NOMO-1 (cell line): Measurements from ENCODE around the gene FTH1.

ENCODE experiments used
- DNase-seq, 2 experiments: peaks; one replicate each; lab custom pipeline; 2025; ENCODE audit not compliant: unreplicated experiment in 2 of 2; lab: John Stamatoyannopoulos, UW

Gene FTH1

DNA sequence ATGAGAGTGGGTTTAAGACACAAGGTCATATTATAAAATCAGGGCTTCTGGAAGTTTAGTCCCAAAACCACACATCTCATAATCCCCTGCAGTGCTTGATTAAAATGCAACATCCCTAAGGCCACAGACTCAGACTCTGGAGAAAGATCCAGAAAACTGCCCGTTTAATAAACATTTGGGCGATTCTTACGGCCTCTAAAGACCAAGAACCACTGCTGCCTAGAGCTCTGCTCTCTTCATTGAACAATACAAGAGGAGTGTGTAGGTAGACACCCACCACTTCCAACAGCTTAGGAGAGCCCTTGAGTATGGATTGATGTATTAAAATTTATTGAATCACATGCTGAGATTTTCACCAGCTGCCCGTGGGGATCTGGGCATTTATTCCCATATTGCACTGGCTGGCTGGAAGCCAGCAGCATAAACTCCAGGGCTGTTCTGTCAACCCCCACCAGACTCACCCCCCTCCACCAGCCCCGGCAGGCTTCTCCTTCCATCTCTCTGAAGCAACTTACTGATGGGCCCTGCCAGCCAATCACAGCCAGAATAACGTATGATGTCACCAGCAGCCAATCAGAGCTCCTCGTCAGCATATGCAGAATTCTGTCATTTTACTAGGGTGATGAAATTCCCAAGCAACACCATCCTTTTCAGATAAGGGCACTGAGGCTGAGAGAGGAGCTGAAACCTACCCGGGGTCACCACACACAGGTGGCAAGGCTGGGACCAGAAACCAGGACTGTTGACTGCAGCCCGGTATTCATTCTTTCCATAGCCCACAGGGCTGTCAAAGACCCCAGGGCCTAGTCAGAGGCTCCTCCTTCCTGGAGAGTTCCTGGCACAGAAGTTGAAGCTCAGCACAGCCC lies 18.0 kb downstream of the FTH1 start:
- DNase-seq, result peak in 1 of 2 experiments; percentile 36

DNA sequence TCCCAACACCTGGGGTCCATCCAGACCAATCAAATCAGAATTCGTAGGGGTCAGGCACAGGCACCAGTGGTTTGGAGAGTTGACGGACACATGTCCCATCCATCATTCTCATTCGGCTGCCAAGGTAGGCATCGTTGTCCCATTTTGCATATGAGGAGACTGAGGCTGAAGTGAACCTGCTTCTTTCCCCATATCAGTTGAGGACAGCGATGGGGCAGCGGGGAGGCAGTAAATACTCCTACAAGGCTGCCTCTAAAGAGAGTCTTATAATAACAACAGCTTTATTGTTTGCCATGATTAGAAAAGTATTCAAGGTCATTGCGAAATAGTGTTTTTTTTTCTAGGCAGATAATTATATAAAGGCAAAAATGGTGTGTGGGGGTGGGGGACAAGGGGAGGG lies 18.9 kb downstream of the FTH1 start:
- DNase-seq, result no peak

DNA sequence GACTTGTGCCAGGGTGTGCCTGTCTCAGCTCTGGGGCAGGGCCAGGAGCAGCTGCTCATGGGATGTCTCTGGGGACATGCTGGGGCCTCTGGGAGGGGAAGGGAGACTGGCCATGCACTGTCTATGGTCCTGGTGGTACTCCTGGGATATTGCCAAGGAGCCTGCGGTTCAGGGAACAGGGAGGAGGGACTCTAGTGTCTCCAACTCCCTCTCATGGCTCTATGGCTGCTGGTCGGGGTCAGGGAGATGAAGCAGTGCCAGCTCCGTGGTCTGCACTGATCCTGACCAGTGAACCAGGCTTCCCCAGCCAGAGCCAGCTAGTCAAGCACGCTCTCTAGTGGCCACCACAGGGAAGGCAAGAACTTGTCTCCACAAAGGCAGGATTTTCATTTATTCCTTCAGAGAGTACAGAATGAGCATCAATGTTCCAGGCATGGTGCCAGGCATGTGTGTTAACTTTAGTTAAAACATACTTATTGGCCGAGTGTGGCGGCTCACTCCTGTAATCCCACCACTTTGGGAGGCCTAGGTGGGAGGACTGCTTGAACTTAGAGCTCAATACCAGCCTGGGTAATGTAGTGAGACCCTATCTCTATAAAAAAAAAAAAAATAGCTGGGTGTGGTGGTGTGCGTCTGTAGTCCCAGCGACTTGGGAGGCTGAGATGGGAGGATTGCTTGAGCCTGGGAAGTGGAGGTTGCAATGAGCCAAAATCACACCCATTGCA lies 19.8 kb downstream of the FTH1 start:
- peak; percentile 43 to 77 for DNase-seq

GRCh38 chr11:61946894-61947293 lies 20.5 kb downstream of the FTH1 start:
- no peak for DNase-seq

DNA sequence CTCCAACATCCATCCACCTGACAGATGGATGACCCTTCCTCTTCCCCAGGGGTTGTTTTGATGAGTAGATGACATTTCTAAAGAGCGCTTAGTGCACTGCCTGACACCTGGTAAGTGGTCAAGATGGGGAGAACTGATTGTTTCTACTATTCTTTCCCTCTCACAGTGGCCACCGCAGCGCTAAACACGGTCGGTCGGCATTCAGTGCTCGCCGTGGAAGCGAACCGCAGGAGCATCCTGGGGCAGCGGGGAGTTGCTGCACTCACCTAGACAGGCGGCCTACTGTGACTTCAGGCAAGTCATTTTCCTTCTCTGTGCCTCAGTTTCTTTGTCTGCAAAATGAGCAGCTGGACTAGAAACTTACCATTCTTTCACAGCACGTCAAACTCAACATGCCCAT lies 22.2 kb downstream of the FTH1 start:
- DNase-seq, result no peak

DNA sequence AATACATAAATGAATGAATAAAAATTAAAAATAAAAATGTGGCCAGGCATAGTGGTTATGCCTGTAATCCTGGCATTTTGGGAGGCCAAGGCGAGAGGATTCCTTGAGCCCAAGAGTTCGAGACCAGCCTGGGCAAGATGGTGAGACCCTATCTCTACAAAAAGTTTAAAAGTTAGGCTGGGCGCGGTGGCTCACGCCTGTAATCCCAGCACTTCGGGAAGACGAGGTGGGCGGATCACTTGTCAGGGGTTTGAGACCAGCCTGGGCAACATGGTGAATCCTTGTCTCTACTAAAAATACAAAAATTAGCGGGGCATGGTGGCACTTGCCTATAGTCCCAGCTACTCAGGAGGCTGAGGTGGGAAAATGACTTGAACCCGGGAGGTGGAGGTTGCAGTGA lies 27.0 kb downstream of the FTH1 start:
- DNase-seq, result no peak

DNA sequence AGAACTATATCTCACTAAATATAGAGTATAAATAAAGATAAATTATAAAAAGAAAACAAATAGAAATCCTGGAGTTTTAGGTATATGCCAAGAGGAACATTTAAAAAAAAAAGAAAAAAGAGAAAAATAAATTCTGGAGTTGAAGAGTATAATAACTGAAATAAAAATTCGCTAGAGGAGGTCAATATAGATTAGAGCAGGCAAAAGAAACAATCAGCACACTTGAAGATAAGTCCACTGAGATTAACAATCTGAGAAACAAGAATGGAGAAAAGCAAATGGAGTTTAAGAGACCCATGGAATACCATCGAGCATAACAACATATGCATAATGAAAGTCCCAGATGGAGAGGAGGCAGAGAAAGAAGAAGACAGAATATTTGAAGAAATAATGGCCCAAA lies 31.6 kb downstream of the FTH1 start:
- no peak for DNase-seq

DNA sequence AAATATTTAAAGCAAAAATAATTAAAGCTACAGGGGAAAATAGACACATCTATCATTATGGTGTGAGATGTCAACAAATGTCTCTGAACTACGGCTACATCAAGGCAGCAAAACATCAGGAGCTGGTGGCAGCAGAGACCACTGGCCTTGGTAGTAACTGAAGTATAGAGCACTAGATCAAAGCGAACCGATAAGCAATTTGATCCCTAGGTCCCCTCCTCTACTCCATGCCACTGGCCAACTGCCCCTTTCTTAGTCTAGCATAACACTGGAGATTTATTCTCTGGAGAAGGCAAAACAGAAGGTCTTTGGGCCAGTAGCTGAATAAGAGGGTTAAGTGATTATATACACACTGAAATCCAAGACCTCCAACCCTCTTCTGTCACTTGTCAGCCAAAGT lies 36.5 kb downstream of the FTH1 start:
- DNase-seq, result no peak

DNA sequence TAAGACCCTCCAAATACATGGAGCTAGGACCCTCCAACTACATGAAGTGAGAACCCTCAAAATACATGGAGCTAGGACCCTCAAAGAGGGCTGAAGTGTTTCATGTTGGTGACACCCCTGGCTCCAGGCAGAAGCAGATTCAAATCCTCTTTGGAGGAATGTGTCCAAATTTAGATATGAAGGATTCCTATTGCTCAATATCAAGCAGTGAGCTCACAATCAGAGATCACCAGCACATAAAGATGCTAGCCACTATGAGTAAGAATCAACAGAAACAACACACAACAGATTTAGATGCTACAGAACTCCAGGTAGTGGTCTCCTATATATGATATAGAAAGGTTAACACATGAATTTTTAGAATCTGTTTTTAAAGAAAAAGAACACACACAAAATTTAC lies 38.8 kb downstream of the FTH1 start:
- DNase-seq, result no peak

DNA sequence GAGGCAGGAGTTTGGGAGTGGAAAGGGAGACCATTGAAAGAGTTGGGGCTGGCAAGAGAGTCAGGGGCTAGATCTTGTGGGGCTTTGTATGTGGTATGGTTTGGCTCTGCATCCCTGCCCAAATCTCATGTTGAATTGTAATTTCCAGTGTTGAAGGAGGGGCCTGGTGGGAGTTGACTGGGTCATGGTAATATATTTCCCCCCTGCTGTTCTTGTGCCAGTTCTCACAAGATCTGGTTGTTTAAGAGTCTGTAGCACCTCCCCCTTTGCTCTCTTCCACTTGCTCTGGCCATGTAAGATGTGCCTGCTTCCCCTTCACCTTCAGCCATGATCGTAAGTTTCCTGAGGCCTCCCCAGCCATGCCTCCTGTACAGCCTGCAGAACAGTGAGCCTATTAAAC lies 39.9 kb downstream of the FTH1 start:
- no peak for DNase-seq

- DNase-seq, result no peak
Observed at GRCh38 chr11:61926235-61926634, 41.2 kb downstream of the FTH1 start.

- no peak for DNase-seq
Observed at GRCh38 chr11:61925736-61926135, 41.7 kb downstream of the FTH1 start.

DNA sequence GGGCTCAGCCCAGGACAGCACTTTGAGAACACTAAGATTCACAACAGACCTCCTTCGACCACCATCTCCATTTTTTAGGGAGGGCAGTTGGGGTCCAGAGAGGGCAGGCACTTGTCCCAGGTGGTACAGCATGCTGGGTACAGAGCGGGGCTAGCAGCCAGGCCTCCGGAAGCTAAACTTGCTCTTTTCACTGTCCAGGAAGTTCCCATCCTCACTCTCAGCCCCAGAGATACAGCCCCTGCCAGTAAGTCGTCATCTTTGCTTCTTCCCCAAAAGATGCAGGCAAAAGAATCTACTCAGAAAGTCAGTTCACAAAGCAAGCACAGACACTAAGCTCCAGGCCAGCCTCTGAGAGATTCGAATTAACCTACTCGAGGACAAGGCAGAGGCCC lies 43.4 kb downstream of the FTH1 start:
- no peak for DNase-seq

- no peak for DNase-seq
Observed at GRCh38 chr11:61923166-61924063, 44.0 kb downstream of the FTH1 start.

DNA sequence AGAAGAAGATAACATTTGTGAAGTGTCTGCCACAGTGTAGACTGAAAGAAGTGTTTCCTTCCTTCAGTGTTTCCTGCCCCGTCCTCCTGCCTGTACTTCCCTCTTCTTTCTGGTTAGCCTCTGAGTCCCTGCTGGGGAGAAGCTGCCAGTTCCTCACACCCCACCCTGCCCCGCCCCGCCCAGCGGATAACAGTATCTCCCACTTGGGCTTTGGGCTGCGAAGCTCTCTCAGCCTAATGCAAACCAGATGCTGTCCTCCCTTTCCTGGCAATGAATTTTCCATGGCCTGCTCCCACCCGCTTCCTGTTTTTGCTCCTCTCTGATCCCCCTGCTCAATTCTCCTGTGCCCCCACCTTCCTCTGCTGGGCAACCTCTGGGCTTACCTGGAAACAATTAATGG lies 44.9 kb downstream of the FTH1 start:
- peak; percentile 63 to 86 for DNase-seq

GRCh38 chr11:61921446-61921845 lies 46.0 kb downstream of the FTH1 start:
- no peak for DNase-seq

GRCh38 chr11:61919705-61920631 lies 47.5 kb downstream of the FTH1 start:
- DNase-seq, result no peak

DNA sequence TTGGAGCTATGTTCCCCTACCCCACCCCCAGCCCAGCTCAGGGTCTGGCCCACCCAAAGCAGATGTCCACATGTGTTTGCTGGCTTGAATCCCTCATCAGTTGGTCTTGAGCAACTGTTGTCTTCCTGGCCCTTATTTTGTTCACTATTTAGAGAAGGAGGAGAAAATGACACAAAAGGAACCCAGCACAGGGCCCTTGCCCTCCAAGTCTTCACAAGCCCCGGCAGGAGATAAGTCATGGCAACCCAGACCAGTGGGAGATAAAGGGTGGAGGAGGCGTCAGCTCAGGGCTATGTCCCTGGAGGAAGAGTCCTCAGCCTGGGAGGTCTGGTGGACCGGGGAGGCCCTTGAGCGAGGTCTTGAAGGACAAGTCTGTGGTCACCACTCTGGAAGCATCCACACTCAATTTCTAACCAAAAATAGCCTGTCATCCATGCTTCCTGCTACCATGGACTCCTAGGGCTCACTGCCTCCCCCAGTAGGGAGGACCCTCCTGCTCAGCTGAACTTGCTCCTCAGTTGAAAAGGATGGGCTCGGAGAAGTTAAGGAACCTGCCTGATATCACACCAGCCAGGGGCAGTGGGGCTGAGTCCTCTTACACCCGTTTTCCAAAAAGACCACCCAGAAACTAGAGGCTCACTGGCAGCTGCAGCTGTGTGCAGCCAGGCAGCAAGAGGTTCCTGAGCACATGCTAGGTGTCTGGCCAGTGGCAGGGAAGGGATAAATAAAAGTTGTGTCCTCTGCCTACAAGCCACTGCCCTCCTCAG lies 48.3 kb downstream of the FTH1 start:
- DNase-seq, result no peak

GRCh38 chr11:61918251-61918937 lies 49.0 kb downstream of the FTH1 start:
- DNase-seq, result no peak
